Parathyroid adenoma (tissue), 2 donors: ENCODE results near the gene ARPC1B.
"Not testable (repeated sequence)": the region's sequence is repeated elsewhere in the genome, so short reads cannot be mapped to it uniquely, and the experiment has no call there.

Experiments used
- H2AFZ ChIP-seq: fragments of 300-600 bp; sonication (generic); one replicate; pipeline ENCODE4 v1.7.0; 2017; ENCODE audit warnings: antibody characterized with exemption, mild to moderate bottlenecking
- H3K27ac ChIP-seq: fragments of 300-600 bp; sonication (generic); one replicate; pipeline ENCODE4 v1.7.0; 2017
- H3K27me3 ChIP-seq: fragments of 300-600 bp; sonication (generic); one replicate; pipeline ENCODE4 v1.7.0; 2017; ENCODE audit warnings: low read length; ENCODE audit not compliant: control insufficient read depth, insufficient read depth
- H3K36me3 ChIP-seq: fragments of 300-600 bp; sonication (generic); one replicate; pipeline ENCODE4 v1.7.0; 2017; ENCODE audit warnings: low read length; ENCODE audit not compliant: control insufficient read depth, insufficient read depth
- H3K4me1 ChIP-seq: fragments of 300-600 bp; sonication (generic); one replicate; pipeline ENCODE4 v1.7.0; 2017; ENCODE audit warnings: control low read depth
- H3K4me2 ChIP-seq: fragments of 300-600 bp; sonication (generic); one replicate; pipeline ENCODE4 v1.7.0; 2017; ENCODE audit warnings: low read length
- H3K4me3 ChIP-seq: fragments of 300-600 bp; sonication (generic); one replicate; pipeline ENCODE4 v1.7.0; 2017; ENCODE audit warnings: low read depth, low read length
- H3K79me2 ChIP-seq: fragments of 300-600 bp; sonication (generic); one replicate; pipeline ENCODE4 v1.7.0; 2017; ENCODE audit warnings: control low read depth
- H3K9ac ChIP-seq: fragments of 300-600 bp; sonication (generic); one replicate; pipeline ENCODE4 v1.7.0; 2017; ENCODE audit warnings: mild to moderate bottlenecking
- H3K9me3 ChIP-seq: fragments of 300-600 bp; sonication (generic); one replicate; pipeline ENCODE4 v1.7.0; 2017; ENCODE audit warnings: low read length; ENCODE audit not compliant: control insufficient read depth
- TF ChIP-seq, protein P1 (sequence below): fragments of 300-600 bp; sonication (generic); IDR thresholded peaks from one replicate; pipeline ENCODE4 v1.7.0; 2017; ENCODE audit warnings: antibody characterized with exemption, mild to moderate bottlenecking
- donor health status: primary hyperparathyroidism.

Gene ARPC1B

DNA sequence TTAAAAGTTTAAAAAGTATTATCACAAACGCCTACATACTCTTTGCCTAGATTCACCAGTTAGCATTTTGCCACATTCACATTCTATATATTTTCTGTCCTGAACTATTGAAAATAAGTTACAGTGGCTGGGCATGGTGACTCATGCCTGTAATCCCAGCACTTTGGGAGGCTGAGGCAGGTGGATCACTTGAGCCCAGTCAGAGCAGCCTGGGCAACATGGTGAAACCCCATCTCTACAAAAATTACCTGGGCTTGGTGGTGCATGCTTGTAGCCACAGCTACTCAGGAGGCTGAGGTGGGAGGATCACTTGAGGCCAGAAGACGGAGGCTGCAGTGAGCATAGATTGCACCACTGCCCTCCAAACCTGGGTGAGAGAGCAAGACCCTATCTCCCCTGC is 43.5 kb upstream of the ARPC1B start:
- H3K9ac ChIP-seq = no peak overlapping the region
- no peak overlapping the region for H3K27ac ChIP-seq
- no peaks in the 10 kb centered on the region for H3K36me3 ChIP-seq
- no peak overlapping the region for H3K4me3 ChIP-seq
- no peaks in the 10 kb centered on the region for H3K9me3 ChIP-seq
- H3K4me1 ChIP-seq = peaks cover 8% of the 10 kb centered on the region
- H3K27me3 ChIP-seq = no peaks in the 10 kb centered on the region
- TF ChIP-seq, protein P1, sequence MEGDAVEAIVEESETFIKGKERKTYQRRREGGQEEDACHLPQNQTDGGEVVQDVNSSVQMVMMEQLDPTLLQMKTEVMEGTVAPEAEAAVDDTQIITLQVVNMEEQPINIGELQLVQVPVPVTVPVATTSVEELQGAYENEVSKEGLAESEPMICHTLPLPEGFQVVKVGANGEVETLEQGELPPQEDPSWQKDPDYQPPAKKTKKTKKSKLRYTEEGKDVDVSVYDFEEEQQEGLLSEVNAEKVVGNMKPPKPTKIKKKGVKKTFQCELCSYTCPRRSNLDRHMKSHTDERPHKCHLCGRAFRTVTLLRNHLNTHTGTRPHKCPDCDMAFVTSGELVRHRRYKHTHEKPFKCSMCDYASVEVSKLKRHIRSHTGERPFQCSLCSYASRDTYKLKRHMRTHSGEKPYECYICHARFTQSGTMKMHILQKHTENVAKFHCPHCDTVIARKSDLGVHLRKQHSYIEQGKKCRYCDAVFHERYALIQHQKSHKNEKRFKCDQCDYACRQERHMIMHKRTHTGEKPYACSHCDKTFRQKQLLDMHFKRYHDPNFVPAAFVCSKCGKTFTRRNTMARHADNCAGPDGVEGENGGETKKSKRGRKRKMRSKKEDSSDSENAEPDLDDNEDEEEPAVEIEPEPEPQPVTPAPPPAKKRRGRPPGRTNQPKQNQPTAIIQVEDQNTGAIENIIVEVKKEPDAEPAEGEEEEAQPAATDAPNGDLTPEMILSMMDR = no peak
- H2AFZ ChIP-seq = no peak overlapping the region
- H3K79me2 ChIP-seq = peaks cover 39% of the 10 kb centered on the region
- no peak overlapping the region for H3K4me2 ChIP-seq

DNA sequence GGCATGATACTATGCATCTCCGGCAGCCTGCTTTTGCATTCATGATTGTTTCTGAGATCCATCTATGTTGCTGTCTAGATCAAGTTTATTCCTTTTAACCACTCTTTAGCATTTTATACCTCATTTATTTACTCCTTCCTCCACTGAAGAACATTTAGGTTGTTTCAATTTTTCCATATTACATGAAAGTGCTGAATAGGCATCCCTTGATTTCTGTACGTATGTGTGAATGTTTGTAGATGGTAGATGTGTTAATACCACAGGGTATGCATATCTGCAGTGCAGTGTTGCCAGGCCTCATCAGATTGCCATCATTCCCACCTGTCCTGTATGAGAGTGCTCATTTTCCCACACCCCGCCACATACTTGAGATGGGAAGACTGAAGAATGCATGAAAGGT is 34.9 kb upstream of the ARPC1B start:
- Histone ChIP-seq H3K36me3 (no peaks in the 10 kb centered on the region), H3K27ac (no peak overlapping the region), H2AFZ (no peak overlapping the region), H3K4me1 (no peaks in the 10 kb centered on the region), H3K4me3 (no peak overlapping the region), H3K27me3 (no peaks in the 10 kb centered on the region), H3K79me2 (peaks cover 3% of the 10 kb centered on the region), H3K9me3 (no peaks in the 10 kb centered on the region), H3K4me2 (no peak overlapping the region), H3K9ac (no peak overlapping the region)
- TF ChIP-seq, protein P1 = no peak

DNA sequence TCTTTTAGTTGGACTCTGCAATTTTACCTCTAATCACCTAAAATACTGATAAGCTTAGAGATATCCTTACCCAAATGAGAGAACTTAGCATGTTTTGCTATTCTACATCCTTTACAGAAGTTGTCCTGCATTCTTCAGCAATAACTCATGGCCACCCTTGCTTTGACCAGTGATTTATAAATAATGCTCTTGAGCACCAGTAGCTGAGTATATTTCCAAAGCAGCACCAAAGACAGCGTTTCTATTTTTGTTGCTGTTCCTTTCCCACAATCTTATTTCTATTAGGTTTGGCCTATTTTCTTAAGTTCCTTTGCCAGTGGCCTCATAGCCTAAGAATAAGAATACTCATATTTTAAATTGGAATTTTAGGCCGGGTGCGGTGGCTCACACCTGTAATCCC is 33.9 kb upstream of the ARPC1B start:
- Histone ChIP-seq H3K4me2 (no peak overlapping the region), H3K79me2 (no peaks in the 10 kb centered on the region), H3K36me3 (no peaks in the 10 kb centered on the region), H3K4me1 (no peaks in the 10 kb centered on the region), H3K27ac (no peak overlapping the region), H3K9me3 (no peaks in the 10 kb centered on the region), H3K4me3 (no peak overlapping the region), H3K27me3 (no peaks in the 10 kb centered on the region), H3K9ac (no peak overlapping the region), H2AFZ (no peak overlapping the region)
- TF ChIP-seq, protein P1 = no peak

DNA sequence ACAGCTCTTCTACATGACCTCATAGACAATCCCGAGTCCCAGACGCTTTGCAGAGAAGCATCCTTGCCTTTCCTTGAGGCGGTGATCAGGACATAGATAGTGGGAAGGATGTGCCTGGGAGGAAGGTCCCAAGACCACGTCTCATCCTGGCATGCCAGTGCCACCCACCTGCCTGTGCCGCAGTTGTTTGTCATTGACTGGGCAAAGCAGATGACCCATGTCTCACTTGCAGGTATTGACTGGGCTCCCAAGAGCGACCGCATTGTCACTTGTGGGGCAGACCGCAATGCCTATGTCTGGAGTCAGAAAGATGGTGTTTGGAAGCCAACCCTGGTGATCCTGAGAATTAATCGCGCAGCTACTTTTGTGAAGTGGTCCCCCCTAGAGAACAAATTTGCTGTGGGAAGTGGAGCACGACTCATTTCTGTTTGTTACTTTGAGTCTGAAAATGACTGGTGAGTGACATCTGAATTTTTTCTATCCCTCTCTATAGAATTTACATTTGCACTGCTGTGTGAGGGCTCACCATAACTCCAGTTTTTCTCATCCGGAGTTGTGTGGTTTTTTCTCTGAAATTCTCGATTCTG is 30.4 kb upstream of the ARPC1B start:
- Histone ChIP-seq H3K4me3 (no peak overlapping the region), H3K4me2 (no peak overlapping the region), H3K27ac (no peak overlapping the region), H3K36me3 (no peaks in the 10 kb centered on the region), H3K9me3 (no peaks in the 10 kb centered on the region), H3K27me3 (no peaks in the 10 kb centered on the region), H3K9ac (no peak overlapping the region), H3K79me2 (no peaks in the 10 kb centered on the region), H2AFZ (no peak overlapping the region), H3K4me1 (no peaks in the 10 kb centered on the region)
- TF ChIP-seq, protein P1 = no peak

DNA sequence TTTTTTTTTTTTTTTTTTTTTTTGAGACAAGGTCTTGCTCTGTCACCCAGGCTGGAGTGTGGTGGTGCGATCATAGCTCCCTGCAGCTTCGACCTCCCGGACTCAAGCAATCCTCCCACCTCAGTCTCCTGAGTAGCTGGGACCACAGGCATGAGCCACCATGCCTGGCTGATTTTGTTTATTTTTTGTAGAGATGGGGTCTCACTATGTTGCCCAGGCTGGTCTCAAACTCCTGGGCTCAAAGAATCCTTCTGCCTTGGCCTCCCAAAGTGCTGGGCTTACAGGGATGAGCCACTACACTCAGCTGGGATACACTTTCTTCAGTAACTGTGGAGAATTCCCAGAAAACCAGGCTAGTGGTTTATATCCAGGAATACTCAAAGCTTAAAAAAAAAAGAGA is 23.9 kb upstream of the ARPC1B start:
- H3K4me2 ChIP-seq, H2AFZ ChIP-seq, H3K27me3 ChIP-seq, H3K79me2 ChIP-seq, H3K36me3 ChIP-seq, H3K4me3 ChIP-seq, H3K4me1 ChIP-seq, H3K27ac ChIP-seq, H3K9me3 ChIP-seq, H3K9ac ChIP-seq: not testable (repeated sequence)
